ENCODE measurements around the gene SMIM9.

SMIM9 gene

DNA sequence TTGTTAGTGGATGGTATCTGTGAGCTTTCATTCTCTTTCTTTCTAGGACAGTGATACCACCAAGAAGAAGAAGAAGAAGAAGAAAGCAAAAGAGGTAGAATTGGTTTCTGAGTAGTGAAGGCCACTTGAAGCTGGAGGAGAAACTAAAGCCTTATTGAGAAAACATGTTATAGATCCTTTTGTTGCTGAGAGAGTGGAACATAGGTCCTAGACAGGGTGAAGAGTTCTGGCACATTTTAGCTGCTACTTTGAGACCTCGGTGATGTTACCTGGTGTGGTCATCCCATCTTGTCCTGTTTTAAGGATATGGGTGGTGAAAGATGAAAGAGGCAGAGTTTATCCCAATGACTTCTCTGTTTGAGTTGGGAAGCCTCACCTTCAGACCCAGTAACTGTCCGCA lies 57.7 kb downstream of the SMIM9 start:
- no peak for DNase-seq

DNA sequence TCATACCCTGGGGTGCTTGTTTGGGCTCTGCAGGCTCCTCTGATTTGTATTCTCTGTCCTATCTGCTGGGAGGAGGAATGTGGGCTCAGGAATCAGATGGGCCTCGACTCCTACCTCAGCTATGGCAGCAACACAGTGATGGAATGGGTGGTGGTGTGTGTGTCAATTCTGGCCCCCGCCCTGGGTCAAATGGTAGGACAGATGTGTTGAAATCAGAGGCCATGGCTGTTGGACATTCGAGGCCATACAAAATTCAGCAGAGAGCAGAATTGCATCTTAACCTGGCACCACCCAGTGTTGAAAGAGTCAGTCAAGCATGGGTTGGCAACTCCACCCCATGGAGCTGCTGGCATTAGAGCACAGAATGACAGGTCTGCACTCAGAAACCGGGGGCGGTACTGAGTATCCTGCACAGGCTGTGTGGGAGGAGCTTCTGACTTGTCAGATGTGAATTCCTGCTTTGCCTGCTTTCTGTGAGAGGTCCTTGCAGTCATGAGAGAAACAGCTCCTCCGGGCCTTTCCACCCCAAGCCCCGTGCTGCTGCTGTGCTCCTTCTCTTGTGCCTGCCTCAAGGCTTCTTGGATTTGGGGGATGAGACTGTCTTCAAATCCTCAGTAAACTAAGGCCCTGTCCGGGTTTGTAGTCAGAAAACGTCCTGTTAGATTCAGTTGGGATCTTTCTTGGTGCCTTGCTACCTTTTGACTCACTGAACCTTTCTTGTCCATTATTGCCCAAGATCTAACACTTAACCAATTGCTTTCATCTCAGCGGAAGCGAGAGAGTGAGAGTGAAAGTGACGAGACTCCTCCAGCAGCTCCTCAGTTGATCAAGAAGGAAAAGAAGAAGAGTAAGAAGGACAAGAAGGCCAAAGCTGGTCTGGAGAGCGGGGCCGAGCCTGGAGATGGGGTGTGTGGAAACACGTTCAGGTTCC lies 58.8 kb downstream of the SMIM9 start:
- no peak for DNase-seq

DNA sequence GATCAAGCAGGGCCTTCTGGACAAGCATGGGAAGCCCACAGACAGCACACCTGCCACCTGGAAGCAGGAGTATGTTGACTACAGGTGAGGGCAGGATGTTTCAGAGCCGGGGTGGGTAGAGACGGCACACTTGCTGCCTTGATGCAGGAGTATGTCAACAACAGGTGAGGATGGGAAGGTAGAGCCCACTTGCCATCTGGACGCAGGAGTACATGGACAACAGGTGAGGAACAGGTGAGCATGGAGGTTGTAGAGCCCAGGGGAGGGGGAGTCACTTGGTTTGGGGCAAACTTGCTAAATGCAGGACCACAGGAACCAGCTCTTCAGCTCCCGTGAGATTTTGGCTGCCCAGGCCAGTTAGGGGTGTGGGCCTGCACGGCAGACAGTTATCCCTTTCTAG lies 59.8 kb downstream of the SMIM9 start:
- no peak for DNase-seq

Data from stimulated activated CD4-positive, alpha-beta T cell treated with anti-CD3 and anti-CD28 coated beads, Interleukin-2, amount 100 ng/mL, for 48 hours (primary cell).